CD4-positive, alpha-beta memory T cell (primary cell): ENCODE results near the gene SMAP2. TPM values are rescaled to one million over a fixed set of nuclear protein-coding genes. Genes with fewer than 3 reads are reported as not detected.
A peak's percentile ranks its signal among the peaks of the same experiment; 100 is the strongest.

ENCODE experiments used
- CTCF ChIA-PET: fragments of 350-600 bp; sonication (Branson Sonifier 250); formaldehyde crosslinking; loops from one replicate; lab custom pipeline; 2021; ENCODE audit warnings: inconsistent platforms; ENCODE audit not compliant: partially characterized antibody; lab: Charles Lee
- POLR2A ChIA-PET: fragments of 350-600 bp; sonication (Branson Sonifier 250); formaldehyde crosslinking; loops from one replicate; lab custom pipeline; 2021; ENCODE audit not compliant: partially characterized antibody; lab: Charles Lee
- DNase-seq, 5 donors: peaks; one replicate each; pipeline versions ENCODE4 v3.0.0 to v3.0.0-alpha.2; 2020 to 2022; ENCODE audit warnings: mixed read lengths in 1 of 5
- H3K27ac ChIP-seq: one replicate; pipeline ENCODE4 v1.7.0; 2013; ENCODE audit warnings: low read depth, low read length
- H3K27me3 ChIP-seq: 2 replicates; pipeline ENCODE4 v1.7.0; 2013; ENCODE audit warnings: mild to moderate bottlenecking, low read length, moderate library complexity; ENCODE audit not compliant: insufficient read depth
- H3K36me3 ChIP-seq: 2 replicates; pipeline ENCODE4 v1.7.0; 2013; ENCODE audit warnings: mild to moderate bottlenecking, low read length, moderate library complexity; ENCODE audit not compliant: insufficient read depth
- H3K4me1 ChIP-seq: 2 replicates; pipeline ENCODE4 v1.7.0; 2013; ENCODE audit warnings: mild to moderate bottlenecking, low read length, moderate library complexity; ENCODE audit not compliant: insufficient read depth
- H3K4me3 ChIP-seq, 2 donors: one replicate each; pipeline ENCODE4 v1.7.0; 2013; ENCODE audit warnings: low read length in 2 of 2, mild to moderate bottlenecking in 1 of 2
- H3K9me3 ChIP-seq, 2 donors: one replicate each; pipeline ENCODE4 v1.7.0; 2013; ENCODE audit warnings: low read length in 2 of 2, control low read depth in 1 of 2; ENCODE audit not compliant: control insufficient read depth in 1 of 2
- H3K27ac Mint-ChIP-seq, 7 donors: one replicate each; pipeline ENCODE4 v1.8.0; 2020 to 2021; ENCODE audit warnings: mixed read lengths in 7 of 7, mild to moderate bottlenecking in 6 of 7, inconsistent platforms in 3 of 7, moderate library complexity in 3 of 7
- H3K27me3 Mint-ChIP-seq, 2 donors: one replicate each; pipeline ENCODE4 v1.8.0; 2020 to 2021; ENCODE audit warnings: mixed read lengths in 2 of 2
- H3K36me3 Mint-ChIP-seq, 2 donors: one replicate each; pipeline ENCODE4 v1.8.0; 2020 to 2021; ENCODE audit warnings: mixed read lengths in 2 of 2, inconsistent platforms in 1 of 2, mild to moderate bottlenecking in 1 of 2
- H3K4me1 Mint-ChIP-seq, 4 donors: one replicate each; pipeline ENCODE4 v1.8.0; 2020 to 2021; ENCODE audit warnings: mixed read lengths in 4 of 4, mild to moderate bottlenecking in 1 of 4
- H3K4me3 Mint-ChIP-seq, 8 donors: one replicate each; pipeline ENCODE4 v1.8.0; 2020 to 2021; ENCODE audit warnings: mixed read lengths in 8 of 8, mild to moderate bottlenecking in 7 of 8, moderate library complexity in 6 of 8, inconsistent platforms in 3 of 8
- H3K9me3 Mint-ChIP-seq, 8 donors: one replicate each; pipeline ENCODE4 v1.8.0; 2020 to 2021; ENCODE audit warnings: mixed read lengths in 8 of 8, mild to moderate bottlenecking in 5 of 8, inconsistent platforms in 3 of 8, moderate library complexity in 1 of 8
- intact Hi-C: fragments of 100-400 bp; cut with micrococcal nuclease; formaldehyde crosslinking; loops from one replicate; pipeline ENCODE4 v1.15.1; 2023
- polyA plus RNA-seq, 2 donors: library from polyadenylated mRNA; unstranded; fragments of 300-500 nt; fragmentation: Illumina TruSeq; gene quantifications; one replicate each; pipeline ENCODE4 v1.2.3, GENCODE V29; 2021
- total RNA-seq, 2 experiments: library from RNA; stranded (reverse); gene quantifications; one replicate each; pipeline ENCODE4 v1.2.3, GENCODE V29; 2021

Gene SMAP2
- total and polyA plus RNA-seq, 4 experiments from 2014 or later = 123 to 358 (median 191) TPM

- POLR2A ChIA-PET = interaction anchor here (6.1 kb wide), 1 partner anchor 15 kb away, joined by 287 read pairs; no protein-coding TSS in a partner anchor
These were observed 1.7 kb upstream of the SMAP2 start for GRCh38 chr1:40371707-40372258.

GRCh38 chr1:40372658-40373322, 737 bp upstream of the SMAP2 start:
- Histone ChIP-seq H3K27me3 (no peaks in the 10 kb centered on the region), H3K4me3 (peak overlapping the region in 1 of 2 donors; percentile 84), H3K27ac (no peak overlapping the region), H3K9me3 (no peaks in the 10 kb centered on the region), H3K36me3 (no peaks in the 10 kb centered on the region), H3K4me1 (peaks cover 37% of the 10 kb centered on the region)
- Mint-ChIP-seq H3K9me3 (peaks cover 0 to 8% (median 0%) of the 10 kb centered on the region in 8 donors), H3K27me3 (peaks cover 0 to 6% of the 10 kb centered on the region in 2 donors), H3K27ac (peak overlapping the region; percentile 84 to 99 (median 95)), H3K4me1 (peaks cover 26 to 62% (median 42%) of the 10 kb centered on the region in 4 donors), H3K4me3 (peak overlapping the region; percentile 85 to 100 (median 90)), H3K36me3 (peaks cover 13 to 33% of the 10 kb centered on the region in 2 donors)
- CTCF ChIA-PET = interaction anchor here (0.8 to 4.8 kb wide), 10 partner anchors 11 to 229 kb away, joined by 3 to 56 read pairs (median 10); no protein-coding TSS in a partner anchor
- intact Hi-C loops = loop anchor here (5.0 kb wide), 1 partner anchor 35 kb away; no protein-coding TSS in a partner anchor
- no peak for DNase-seq
- POLR2A ChIA-PET = interaction anchor here (0.6 to 6.1 kb wide), 11 partner anchors 14 to 212 kb away, joined by 3 to 287 read pairs (median 10); partner anchors contain the start of genes EXO5 and RLF

More at GRCh38 chr1:40371707-40372258, 1.7 kb upstream of the SMAP2 start:
- Histone ChIP-seq H3K9me3 (no peaks in the 10 kb centered on the region), H3K4me1 (peaks cover 27% of the 10 kb centered on the region), H3K4me3 (no peak overlapping the region), H3K36me3 (no peaks in the 10 kb centered on the region), H3K27ac (no peak overlapping the region), H3K27me3 (no peaks in the 10 kb centered on the region)
- Mint-ChIP-seq H3K4me1 (peaks cover 20 to 52% (median 32%) of the 10 kb centered on the region in 4 donors), H3K4me3 (peak overlapping the region in 5 of 8 donors; percentile 2 to 22 (median 5)), H3K9me3 (peaks cover 0 to 8% (median 0%) of the 10 kb centered on the region in 8 donors), H3K27me3 (peaks cover 0 to 6% of the 10 kb centered on the region in 2 donors), H3K27ac (peak overlapping the region in 5 of 7 donors; percentile 1 to 97 (median 72)), H3K36me3 (peaks cover 7 to 25% of the 10 kb centered on the region in 2 donors)
- DNase-seq = no peak
- intact Hi-C loops = loop anchor here (5.0 kb wide), 1 partner anchor 36 kb away; no protein-coding TSS in a partner anchor
- CTCF ChIA-PET = interaction anchor here (1.4 to 4.8 kb wide), 4 partner anchors 12 to 227 kb away, joined by 4 to 56 read pairs (median 6); no protein-coding TSS in a partner anchor

GRCh38 chr1:40377512-40377911, 4.0 kb downstream of the SMAP2 start:
- intact Hi-C loops = loop anchor here (1.0 kb wide), 1 partner anchor 8 kb away; no protein-coding TSS in a partner anchor
- Mint-ChIP-seq H3K36me3 (peaks cover 20 to 52% of the 10 kb centered on the region in 2 donors), H3K4me3 (peak overlapping the region; percentile 54 to 81 (median 64)), H3K27ac (peak overlapping the region in 6 of 7 donors; percentile 7 to 99 (median 72)), H3K27me3 (peaks cover 0 to 6% of the 10 kb centered on the region in 2 donors), H3K4me1 (peaks cover 50 to 87% (median 73%) of the 10 kb centered on the region in 4 donors), H3K9me3 (peaks cover 0 to 8% (median 0%) of the 10 kb centered on the region in 8 donors)
- no peak for DNase-seq
- Histone ChIP-seq H3K9me3 (no peaks in the 10 kb centered on the region), H3K36me3 (no peaks in the 10 kb centered on the region), H3K27ac (peak overlapping the region; percentile 45), H3K27me3 (no peaks in the 10 kb centered on the region), H3K4me1 (peaks cover 83% of the 10 kb centered on the region), H3K4me3 (no peak overlapping the region)
- CTCF ChIA-PET = interaction anchor here (0.9 to 2.6 kb wide), 4 partner anchors 8 to 233 kb away, joined by 3 to 5 read pairs (median 4); no protein-coding TSS in a partner anchor
- POLR2A ChIA-PET = interaction anchor here (1.6 to 5.3 kb wide), 3 partner anchors 9 to 22 kb away, joined by 8 to 46 read pairs (median 14); no protein-coding TSS in a partner anchor

GRCh38 chr1:40379785-40380452, 6.4 kb downstream of the SMAP2 start:
- Histone ChIP-seq H3K27me3 (no peaks in the 10 kb centered on the region), H3K4me1 (peaks cover 99% of the 10 kb centered on the region), H3K4me3 (no peak overlapping the region), H3K9me3 (no peaks in the 10 kb centered on the region), H3K36me3 (no peaks in the 10 kb centered on the region), H3K27ac (peak overlapping the region; percentile 99)
- Mint-ChIP-seq H3K4me1 (peaks cover 62 to 97% (median 80%) of the 10 kb centered on the region in 4 donors), H3K9me3 (no peaks in the 10 kb centered on the region), H3K27me3 (no peaks in the 10 kb centered on the region), H3K27ac (peak overlapping the region; percentile 77 to 100 (median 99)), H3K36me3 (peaks cover 27 to 50% of the 10 kb centered on the region in 2 donors), H3K4me3 (peak overlapping the region; percentile 66 to 94 (median 86))
- intact Hi-C loops = loop anchor here (2.0 kb wide), 1 partner anchor 15 kb away; no protein-coding TSS in a partner anchor
- no peak for DNase-seq
- CTCF ChIA-PET = interaction anchor here (0.6 to 2.9 kb wide), 3 partner anchors 41 to 582 kb away, joined by 3 to 22 read pairs (median 4); no protein-coding TSS in a partner anchor
- POLR2A ChIA-PET = interaction anchor here (0.5 to 7.4 kb wide), 3 partner anchors 13 to 24 kb away, joined by 3 to 130 read pairs (median 41); no protein-coding TSS in a partner anchor

- DNase-seq = no peak
- H3K27ac ChIP-seq = peak overlapping the region; percentile 99
- Mint-ChIP-seq H3K27me3 (no peaks in the 10 kb centered on the region), H3K4me3 (peak overlapping the region; percentile 78 to 94 (median 87)), H3K9me3 (no peaks in the 10 kb centered on the region), H3K27ac (peak overlapping the region; percentile 95 to 100 (median 99)), H3K4me1 (peaks cover 66 to 97% (median 82%) of the 10 kb centered on the region in 4 donors), H3K36me3 (peaks cover 27 to 53% of the 10 kb centered on the region in 2 donors)
- CTCF ChIA-PET = interaction anchor here (0.9 to 6.6 kb wide), 7 partner anchors 8 to 228 kb away, joined by 3 to 56 read pairs (median 10); partner anchors contain the start of gene SMAP2
- no peaks in the 10 kb centered on the region for H3K9me3 ChIP-seq
- no peaks in the 10 kb centered on the region for H3K27me3 ChIP-seq
- intact Hi-C loops = loop anchor here (2.0 kb wide), 1 partner anchor 14 kb away; no protein-coding TSS in a partner anchor
- peaks cover 100% of the 10 kb centered on the region for H3K4me1 ChIP-seq
- peak overlapping the region; percentile 4 to 28 for H3K4me3 ChIP-seq
- H3K36me3 ChIP-seq = no peaks in the 10 kb centered on the region
- POLR2A ChIA-PET = interaction anchor here (1.3 to 13.2 kb wide), 8 partner anchors 7 to 310 kb away, joined by 4 to 287 read pairs (median 24); partner anchors contain the start of genes NFYC, RLF and SMAP2
These were observed 7.3 kb downstream of the SMAP2 start for GRCh38 chr1:40380817-40381216.
